Activated CD4-positive, alpha-beta T cell treated with anti-CD3 and anti-CD28 coated beads, Interleukin-2, amount 50 U/mL, for 1 hour (primary cell): ENCODE results near the gene LYPD1.
"Not testable (repeated sequence)": the region's sequence is repeated elsewhere in the genome, so short reads cannot be mapped to it uniquely, and the experiment has no call there.

Experiments
- DNase-seq: peaks from one replicate; pipeline ENCODE4 v3.0.0-alpha.2; 2020

LYPD1 gene, protein sequence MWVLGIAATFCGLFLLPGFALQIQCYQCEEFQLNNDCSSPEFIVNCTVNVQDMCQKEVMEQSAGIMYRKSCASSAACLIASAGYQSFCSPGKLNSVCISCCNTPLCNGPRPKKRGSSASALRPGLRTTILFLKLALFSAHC

DNA sequence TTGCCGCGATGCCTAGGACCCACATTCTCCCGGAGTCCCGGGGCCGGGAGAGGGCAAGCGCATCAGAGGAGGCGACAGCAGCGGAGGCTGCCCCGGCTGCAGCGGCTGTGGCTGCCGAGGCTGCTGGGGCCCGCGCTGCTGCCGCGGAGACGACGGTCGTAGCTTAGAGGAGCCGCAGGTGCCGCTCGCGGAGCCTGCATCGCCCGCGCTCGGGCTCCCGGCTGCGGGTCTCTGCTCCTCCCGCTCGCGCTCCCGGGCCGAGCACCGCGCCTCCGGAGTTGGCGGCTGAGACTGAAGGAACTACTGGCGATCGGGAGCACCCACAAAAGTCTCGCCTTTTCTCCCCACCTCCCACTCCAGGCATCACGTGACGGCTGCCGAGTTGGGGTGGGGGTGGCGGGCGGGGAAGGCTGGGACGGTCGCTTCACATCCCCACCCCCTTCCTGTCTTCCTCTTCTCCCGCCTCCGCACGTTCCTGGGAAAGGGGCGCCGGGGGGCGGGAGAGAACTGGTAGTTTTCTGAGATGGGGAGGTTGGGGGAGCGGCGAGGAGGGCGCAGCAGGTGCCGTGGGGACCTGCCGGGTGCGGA lies at the start of gene LYPD1:
TSS of gene LYPD1 (minus strand) at position 298 of the 588 bp plus-strand sequence. CDS start at position 25, 273 bp downstream.
- DNase-seq: no peak

DNA sequence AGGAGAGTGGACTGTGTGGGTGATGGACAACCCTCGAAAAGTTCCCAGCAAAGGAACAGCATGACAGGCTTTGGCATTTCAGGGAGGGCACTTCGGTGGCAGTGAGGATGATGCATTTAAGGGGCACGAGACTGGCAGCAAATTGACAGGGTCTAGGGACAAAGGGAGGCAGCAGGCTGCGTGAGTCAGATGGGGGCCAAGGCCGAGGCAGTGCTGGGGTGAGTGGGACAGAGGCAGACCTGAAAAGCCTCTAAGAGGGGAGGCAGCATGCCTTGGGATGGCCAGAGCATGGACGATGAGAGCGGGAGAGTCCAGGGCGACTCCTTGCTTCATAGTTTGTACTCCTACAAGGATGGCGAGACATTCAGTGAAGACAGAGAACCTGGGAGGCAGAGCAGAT lies 49.5 kb upstream of the LYPD1 start:
- no peak for DNase-seq

DNA sequence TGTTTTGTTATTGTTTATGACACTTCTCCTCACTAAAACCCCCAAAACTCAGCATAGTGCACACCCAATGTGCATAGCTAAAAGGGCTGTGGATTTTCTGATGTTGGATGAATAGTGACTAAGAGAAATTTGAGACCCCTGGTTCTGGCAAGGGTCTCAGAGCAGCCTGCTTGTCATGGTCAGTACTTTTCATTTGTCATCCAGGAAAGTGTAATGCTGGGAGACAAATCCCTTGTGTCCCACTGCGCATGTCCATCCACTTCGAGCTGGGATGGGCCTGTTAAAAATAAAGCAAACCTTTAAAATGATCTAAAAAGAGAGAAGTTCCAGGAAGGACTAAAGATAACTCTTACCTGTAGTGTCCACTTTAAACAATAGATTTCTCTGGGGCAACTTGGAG lies 46.9 kb upstream of the LYPD1 start:
- DNase-seq: no peak

DNA sequence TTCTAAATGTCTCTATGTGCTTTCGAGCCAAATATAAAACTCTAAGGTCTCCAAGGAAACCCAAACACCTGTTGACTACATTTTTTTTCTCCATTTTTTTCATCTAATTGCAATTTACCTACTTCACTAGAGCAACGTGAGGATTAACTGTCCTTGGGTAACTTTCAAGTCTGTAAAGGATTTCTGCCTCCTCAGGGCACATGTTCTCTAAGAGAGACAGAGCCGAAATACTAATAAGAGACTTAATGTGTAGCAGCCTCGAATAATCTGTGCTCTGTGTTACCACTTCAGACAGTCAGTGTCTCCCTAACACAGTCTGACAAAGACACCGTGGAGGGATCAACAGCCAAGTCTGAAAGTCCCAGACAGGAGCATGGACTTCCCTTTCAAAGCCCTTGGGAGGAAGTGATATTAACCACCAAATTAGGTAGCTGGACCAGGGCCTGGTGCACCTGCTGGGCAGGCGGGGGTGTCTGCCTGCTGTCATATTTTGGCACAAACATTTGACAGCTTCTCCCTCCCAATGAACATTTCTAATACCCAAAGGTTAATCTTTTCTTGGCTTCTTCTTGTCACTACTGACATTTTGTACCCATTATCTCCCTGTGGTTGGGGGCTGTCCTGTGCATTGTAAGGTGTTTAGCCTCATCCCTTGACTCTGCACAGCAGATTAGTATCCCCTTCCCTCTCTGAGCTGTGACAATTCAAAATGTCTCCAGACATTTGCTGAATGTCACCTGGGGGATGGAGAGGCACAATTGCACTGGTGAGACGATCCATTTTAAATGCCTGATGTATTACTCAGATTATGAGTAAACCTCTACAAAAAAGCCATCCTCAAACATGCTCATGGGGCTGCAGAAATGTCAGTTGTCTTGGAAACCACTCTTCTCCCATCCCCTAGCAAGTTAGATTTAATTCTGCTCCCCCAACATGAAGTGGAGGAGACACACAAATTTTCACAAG lies 45.7 kb upstream of the LYPD1 start:
- DNase-seq: no peak

DNA sequence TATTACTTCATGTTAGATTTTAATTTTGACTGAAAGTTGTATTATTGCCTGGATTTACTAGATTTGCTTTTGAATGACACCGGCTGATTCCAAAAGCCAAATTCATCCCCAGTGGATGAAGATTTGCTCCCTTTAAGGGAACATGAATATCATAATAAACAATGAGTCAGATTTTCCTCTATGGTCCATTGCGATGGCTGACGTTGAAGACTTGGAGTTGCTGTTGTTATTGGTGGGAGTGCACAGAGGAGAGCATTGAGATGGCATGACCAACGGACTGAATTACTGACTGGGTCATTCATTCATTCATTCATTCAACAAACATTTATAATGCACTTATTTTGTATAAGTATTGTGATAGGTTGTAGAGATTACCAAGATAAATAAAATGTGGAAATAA lies 33.4 kb upstream of the LYPD1 start:
- no peak for DNase-seq

DNA sequence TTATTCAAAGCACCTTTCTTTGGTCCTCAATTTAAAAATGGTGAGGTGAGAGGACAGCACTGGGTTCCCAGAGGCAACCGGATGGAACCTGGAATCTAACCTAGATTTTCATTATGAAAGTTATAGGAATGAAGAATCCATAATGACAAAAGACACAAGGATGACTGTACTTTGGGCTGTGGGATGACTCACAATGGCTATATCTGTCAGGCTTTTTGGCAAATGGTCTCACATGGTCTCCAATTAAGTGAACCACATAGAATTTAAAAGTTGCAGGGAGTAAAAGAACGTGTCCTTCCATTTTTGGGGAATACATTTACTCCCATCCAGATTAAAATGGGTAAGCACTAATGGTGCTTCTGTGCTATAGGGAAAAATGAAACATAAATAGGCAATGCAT lies 31.8 kb upstream of the LYPD1 start:
- DNase-seq: no peak

DNA sequence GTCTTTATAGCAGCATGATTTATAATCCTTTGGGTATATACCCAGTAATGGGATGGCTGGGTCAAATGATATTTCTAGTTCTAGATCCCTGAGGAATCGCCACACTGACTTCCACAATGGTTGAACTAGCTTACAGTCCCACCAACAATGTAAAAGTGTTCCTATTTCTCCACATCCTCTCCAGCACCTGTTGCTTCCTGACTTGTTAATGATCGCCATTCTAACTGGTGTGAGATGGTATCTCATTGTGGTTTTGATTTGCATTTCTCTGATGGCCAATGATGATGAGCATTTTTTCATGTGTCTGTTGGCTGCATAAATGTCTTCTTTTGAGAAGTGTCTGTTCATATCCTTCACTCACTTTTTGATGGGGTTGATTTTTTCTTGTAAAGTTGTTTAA lies 29.8 kb upstream of the LYPD1 start:
- not testable (repeated sequence) for DNase-seq

DNA sequence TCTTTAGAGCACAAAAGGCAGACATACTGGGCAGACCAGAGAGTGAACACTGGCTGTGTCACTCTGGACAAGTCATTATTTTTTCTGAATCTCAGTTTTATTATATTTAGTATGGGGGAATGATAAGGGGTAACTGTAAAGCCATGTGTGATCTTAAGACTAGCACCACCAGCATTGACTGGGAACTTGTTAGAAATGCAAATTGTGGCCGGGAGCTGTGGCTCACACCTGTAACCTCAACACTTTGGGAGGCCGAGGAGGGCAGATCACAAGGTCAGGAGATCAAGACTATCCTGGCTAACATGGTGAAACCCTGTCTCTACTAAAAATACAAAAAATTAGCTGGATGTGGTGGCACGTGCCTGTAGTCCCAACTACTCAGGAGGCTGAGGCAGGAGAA lies 28.3 kb upstream of the LYPD1 start:
- not testable (repeated sequence) for DNase-seq

DNA sequence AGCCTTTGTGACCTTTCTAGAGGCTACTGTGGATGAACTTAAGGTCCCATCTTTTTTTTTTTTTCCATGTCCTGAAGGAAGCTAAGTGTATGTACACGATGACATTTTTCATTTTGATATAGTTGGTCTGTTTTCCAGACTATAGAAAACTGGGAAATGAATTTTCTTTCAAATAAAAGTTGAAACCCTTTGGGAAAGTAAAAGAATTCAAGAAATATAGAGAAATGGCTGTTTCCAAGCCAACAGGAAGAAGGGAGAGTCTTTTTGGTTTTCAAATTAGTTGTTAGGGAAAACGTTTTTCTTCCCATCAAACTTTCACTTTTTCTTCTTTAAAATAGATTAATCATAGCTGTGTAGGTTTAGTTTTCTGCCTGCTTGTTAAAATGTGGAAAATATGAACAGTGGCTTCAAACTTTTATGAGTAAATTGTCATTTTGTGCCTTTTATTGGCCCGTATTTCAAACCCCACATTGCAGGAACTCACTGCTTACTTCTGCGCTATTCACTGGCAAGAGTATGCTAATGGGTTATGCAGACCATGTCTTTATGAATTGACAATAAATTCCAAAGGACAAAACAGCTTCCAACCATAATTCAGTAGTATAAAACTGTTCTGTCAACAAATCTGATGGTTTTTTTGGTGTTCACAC lies 27.7 kb upstream of the LYPD1 start:
- no peak for DNase-seq

DNA sequence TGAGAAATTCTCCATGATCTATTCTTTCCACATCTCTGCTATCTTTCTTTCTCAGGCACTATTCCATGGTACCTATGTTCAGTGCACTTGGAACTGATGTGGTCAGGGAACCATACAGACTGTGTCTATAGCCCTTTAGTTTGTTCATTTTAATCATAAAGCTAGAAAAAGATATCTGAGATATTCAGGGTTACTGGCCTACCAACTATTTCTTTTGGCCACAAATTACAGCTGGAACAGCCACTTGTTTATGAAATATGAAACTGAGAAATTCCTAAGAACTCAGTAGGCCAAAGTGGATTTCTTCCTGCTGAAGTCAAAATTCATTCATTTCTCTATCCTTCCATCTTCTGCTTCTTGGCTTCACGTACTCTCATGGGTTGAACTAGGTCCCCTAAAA lies 22.8 kb upstream of the LYPD1 start:
- no peak for DNase-seq

DNA sequence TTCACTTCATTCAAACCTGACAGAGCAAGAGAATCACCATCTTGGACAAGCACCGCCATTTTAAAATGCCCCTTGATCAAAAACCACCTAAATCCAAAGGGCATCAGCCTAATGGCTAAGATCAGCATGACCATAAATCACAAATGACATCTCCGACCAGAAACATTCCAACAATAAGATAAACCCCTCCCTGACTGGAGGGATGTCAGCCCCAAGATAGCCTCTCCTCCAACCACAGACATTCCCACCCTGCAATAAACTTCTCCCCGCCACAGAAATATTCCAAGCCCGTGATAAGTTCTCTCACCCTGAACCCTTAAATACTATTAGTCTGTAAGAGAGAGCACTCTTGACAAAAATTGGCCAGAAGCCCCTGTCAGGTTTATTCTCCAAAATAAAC lies 21.6 kb upstream of the LYPD1 start:
- no peak for DNase-seq

DNA sequence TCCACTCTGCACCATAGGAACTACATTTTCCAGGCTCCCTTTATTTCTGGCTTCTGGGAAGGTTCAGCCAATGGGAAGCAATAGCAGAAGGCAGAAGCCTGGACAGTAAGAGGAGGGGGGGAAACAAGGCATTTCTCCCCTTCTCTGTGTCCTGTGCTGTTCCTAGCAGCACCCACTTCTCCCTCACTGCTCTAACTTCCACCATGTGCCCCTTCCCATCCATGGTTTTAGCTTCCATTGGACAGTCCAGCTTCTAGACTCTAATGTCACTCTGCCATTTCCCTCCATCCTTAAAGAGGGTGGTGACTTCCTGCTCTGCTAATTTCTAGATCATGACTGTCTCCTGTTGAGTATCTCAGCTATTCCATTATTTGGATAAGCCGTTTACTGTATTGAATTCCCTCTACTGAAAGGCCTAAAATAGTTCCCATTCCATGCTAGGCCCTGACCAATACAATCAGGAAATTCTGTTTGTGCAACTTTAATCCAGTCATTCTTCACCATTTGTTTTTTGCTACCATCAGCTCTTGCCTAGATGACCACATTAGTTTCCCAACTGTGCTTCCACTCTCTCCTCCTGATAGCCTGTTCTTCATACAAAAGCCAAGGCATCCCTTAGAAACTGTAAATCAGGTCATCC lies 20.8 kb upstream of the LYPD1 start:
- no peak for DNase-seq

DNA sequence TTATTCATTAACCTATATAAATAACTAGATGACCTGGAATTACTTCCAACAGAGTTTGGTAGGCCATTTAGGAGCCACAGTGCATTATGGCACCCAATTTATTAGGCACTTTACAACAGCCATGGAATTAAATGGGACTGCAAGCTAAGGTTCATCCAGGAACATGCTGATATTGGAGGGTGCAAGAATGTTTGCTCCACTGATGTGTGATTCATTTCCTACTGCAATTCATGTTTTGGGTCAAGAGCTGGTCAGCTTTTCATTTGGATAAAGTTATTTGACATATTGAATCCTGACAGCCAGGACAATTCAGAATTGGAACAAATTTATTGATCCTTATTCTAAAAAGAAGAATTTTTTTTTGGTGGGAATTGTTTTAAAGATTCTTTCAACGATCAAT lies 11.8 kb upstream of the LYPD1 start:
- DNase-seq: no peak

DNA sequence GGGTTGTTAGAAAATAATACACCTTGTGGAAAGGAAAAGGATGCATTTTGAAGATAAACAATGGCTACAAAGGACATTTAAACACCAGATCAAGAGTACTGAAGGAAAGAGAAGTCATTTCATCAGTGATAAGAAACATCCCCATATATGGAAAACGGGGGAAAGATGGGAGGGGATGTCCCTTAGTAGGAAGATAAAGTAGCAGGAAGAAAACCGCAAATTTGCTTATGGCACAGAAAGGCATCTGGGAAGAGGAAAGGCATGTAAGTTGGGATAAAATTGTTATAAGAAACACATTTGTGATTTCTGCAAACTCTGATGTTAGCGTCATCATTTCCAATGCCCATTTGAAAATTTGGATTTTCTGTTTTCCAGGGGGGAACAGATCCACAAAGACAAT lies 10.5 kb upstream of the LYPD1 start:
- no peak for DNase-seq

DNA sequence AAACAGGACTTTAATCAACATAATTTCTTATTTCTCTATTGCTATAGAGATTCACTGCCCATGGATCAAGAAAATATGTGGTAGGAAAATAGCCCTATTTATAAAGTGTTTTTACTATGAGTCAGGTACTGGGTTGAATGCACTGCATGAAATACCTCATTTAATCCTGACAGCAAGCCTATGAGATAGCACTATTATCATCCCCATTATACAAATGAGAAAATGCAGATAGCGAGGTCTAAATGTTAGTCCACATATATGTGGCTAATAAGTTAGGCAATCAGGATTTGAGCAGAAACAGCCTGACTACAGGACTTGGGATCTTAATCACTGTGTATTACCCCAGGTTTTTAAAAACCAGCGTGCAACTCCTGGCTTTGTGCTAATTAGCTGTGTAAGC lies 8.5 kb upstream of the LYPD1 start:
- no peak for DNase-seq

DNA sequence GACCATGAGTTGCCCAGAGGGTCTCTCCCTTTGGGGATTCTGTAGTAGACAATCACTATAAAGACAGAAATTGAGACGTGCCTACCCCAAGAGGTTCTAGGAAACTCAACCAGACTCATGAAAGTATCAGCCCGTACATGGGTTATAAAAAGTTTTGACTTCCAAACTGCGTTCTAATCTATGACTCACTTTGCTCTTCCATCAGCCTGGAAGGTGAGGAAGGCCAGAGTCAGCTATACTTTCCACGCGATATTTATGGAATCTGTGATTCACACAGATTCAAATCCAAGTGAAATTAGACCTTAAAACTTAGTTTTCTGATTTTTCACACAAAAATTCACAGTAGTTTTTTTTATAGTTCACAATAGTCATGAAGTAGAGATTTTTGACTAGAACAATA lies 7.7 kb upstream of the LYPD1 start:
- DNase-seq: no peak

DNA sequence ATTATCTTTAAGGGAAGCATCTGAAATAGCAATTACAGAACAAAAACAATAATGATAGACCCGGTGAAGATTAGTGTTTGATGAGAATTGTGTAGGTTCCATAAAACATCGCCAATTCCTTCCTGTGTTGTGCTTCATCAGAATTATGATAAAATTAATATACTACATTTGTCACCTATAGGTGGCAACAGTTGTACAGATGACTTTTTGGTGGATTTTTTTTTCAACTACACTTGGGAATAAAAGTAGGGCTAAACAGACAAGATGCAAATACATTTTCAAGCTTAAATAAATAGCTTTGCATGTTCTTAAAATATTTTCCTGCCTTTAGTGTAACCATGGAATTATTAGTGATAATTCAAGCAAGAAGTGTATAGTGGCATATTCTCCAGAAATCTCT lies 7.0 kb upstream of the LYPD1 start:
- DNase-seq: no peak

DNA sequence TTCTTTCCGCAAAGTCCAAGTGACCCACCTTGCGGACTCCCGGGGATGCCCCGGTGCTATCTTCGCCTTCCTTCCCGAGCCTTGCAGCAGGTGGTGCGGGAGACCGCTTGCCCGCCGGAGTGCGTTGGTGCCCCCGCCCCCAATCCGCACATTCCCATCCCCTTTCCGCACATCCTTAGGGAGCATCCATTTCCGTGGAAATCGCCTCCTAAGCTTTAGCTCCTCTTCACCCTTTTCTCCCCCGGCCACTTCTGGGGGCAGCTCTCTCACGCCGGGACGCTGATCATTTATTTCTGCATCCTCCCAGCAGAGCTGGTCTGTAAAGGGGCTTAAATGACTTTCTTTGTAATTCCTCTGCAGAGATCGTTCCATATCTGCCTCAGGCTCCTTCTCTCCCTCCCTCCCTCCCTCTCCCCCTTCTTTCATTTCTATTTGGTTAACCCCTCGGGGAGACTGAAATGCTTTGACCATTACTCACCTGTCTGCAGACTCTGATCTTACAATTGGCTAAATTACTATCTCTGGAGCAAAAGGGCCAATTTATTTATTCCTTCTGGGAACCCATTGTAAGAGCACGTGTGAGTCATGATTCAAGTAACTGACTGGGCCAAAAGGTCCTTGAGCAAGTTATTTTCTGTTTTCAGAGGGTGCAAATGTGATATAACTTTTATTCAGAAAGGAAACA lies 1.3 kb upstream of the LYPD1 start:
- DNase-seq: no peak

DNA sequence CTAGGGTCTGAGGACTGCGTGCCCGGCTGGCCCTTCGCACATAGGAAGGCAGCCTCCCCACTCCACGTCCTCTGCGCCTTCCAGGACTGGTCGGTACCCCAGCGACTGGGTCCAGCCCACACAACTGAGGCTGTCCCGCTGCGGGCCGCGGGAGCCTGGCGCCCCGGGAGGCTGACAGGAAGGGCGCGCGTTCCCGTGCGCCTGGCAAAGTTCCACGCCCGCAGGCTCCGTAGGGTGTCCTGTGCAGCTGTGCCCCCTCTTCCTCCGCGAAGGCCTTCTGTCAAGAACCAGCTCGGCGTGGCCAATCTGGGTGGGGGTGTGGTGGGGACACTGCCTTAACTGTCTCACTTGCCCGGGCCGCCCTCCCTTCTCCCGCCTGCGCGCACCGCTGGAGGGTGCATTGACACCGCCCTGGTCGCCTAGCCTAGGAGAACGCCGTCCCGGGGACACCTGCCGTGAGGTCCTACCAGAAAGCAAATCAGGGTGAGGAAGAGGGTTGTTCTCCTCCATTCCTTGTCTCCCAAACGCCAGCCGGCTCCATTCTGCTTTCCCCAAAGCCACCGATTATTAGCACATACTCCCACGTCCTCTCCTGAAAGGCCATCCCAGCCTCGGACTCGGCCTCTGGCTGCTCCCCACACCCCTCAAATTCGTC lies 618 bp upstream of the LYPD1 start:
- DNase-seq: no peak

DNA sequence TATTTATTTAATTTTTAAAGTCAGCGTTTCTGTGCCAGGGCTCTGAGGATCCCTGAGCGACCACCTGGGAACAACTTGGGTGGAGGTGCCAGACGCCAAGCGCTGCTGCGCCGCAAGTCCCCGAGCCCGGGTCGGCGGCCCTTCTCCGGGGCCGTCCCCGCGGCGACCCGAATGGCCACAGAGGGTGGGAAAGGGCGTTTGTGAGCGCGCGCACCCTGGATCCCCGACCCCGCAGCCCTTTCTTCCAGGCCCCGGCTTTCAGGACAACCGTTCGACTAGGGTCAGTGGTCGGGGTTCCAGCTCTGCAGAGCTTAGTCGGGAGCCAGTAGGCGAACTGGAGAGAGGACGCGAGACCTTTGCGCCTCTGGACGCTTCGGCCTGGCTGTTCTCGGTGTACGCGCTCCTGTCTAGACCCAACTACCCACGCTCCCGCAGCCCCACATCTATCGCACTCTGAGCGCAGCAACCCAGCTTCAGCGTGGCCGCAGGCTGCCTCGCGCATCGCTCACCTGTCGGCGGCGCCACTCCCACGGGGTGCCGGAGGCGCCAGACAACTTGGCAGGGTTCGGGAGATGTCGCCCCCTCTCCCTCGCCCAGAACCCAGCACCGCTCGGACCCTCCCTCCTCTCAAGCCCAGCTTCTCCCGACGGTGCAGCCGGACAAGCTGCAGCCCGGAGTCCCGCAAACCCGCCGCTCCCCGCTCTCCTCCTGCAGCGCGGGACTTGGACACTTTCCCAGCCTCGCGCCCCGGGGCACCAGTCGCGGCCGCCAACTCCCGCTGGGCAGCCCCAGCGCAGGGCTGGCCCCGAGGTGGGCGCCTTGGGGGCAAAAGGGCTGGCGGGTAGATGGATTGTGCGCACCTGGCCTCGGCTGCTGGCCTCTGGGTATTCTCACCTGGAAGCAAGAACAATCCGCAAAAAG lies 758 bp downstream of the LYPD1 start:
- no peak for DNase-seq
